Measurements from ENCODE around the gene ZBTB20.

Gene ZBTB20

GRCh38 chr3:115086344-115086743 lies 60.7 kb downstream of the ZBTB20 start:
- Histone ChIP-seq H2AFZ (ENCODE audit: low read length, unreplicated experiment) (no peak overlapping the region), H3K27me3 (ENCODE audit: insufficient read depth, low read length) (no peaks in the 10 kb centered on the region)

GRCh38 chr3:115085197-115085865 lies 61.8 kb downstream of the ZBTB20 start:
- H2AFZ ChIP-seq (ENCODE audit: low read length, unreplicated experiment) = no peak overlapping the region
- H3K79me2 ChIP-seq (ENCODE audit: control insufficient read depth, insufficient read depth, low read length, unreplicated experiment) = no peaks in the 10 kb centered on the region
- H3K27ac ChIP-seq (ENCODE audit: low read depth, low read length) = no peak overlapping the region
- no peaks in the 10 kb centered on the region for H3K36me3 ChIP-seq (ENCODE audit: insufficient read depth, low read length)
- H3K4me3 ChIP-seq (ENCODE audit: low read depth, low read length) = no peak overlapping the region
- H3K4me1 ChIP-seq (ENCODE audit: control insufficient read depth, insufficient read depth, low read length, unreplicated experiment) = no peaks in the 10 kb centered on the region
- no peaks in the 10 kb centered on the region for H3K27me3 ChIP-seq (ENCODE audit: insufficient read depth, low read length)

More at GRCh38 chr3:115086344-115086743, 60.7 kb downstream of the ZBTB20 start:
- Histone ChIP-seq H3K79me2 (ENCODE audit: control insufficient read depth, insufficient read depth, low read length, unreplicated experiment) (no peaks in the 10 kb centered on the region), H3K36me3 (ENCODE audit: insufficient read depth, low read length) (no peaks in the 10 kb centered on the region), H3K27ac (ENCODE audit: low read depth, low read length) (no peak overlapping the region), H3K4me1 (ENCODE audit: control insufficient read depth, insufficient read depth, low read length, unreplicated experiment) (no peaks in the 10 kb centered on the region), H3K4me3 (ENCODE audit: low read depth, low read length) (no peak overlapping the region)

GRCh38 chr3:115084686-115085085 lies 62.4 kb downstream of the ZBTB20 start:
- Histone ChIP-seq H3K27ac (ENCODE audit: low read depth, low read length) (no peak overlapping the region), H3K4me3 (ENCODE audit: low read depth, low read length) (no peak overlapping the region), H3K27me3 (ENCODE audit: insufficient read depth, low read length) (no peaks in the 10 kb centered on the region), H3K79me2 (ENCODE audit: control insufficient read depth, insufficient read depth, low read length, unreplicated experiment) (no peaks in the 10 kb centered on the region), H3K36me3 (ENCODE audit: insufficient read depth, low read length) (no peaks in the 10 kb centered on the region), H2AFZ (ENCODE audit: low read length, unreplicated experiment) (no peak overlapping the region), H3K4me1 (ENCODE audit: control insufficient read depth, insufficient read depth, low read length, unreplicated experiment) (no peaks in the 10 kb centered on the region)

GRCh38 chr3:115082260-115082659 lies 64.8 kb downstream of the ZBTB20 start:
- no peak overlapping the region for H3K27ac ChIP-seq (ENCODE audit: low read depth, low read length)
- no peaks in the 10 kb centered on the region for H3K36me3 ChIP-seq (ENCODE audit: insufficient read depth, low read length)
- H3K4me1 ChIP-seq (ENCODE audit: control insufficient read depth, insufficient read depth, low read length, unreplicated experiment) = no peaks in the 10 kb centered on the region
- H3K27me3 ChIP-seq (ENCODE audit: insufficient read depth, low read length) = no peaks in the 10 kb centered on the region
- H2AFZ ChIP-seq (ENCODE audit: low read length, unreplicated experiment) = no peak overlapping the region
- no peak overlapping the region for H3K4me3 ChIP-seq (ENCODE audit: low read depth, low read length)
- no peaks in the 10 kb centered on the region for H3K79me2 ChIP-seq (ENCODE audit: control insufficient read depth, insufficient read depth, low read length, unreplicated experiment)

- Histone ChIP-seq H3K36me3 (ENCODE audit: insufficient read depth, low read length) (peaks cover 3% of the 10 kb centered on the region; the same call in 1 of the 2 replicates), H2AFZ (ENCODE audit: low read length, unreplicated experiment) (no peak overlapping the region), H3K4me3 (ENCODE audit: low read depth, low read length) (no peak overlapping the region), H3K79me2 (ENCODE audit: control insufficient read depth, insufficient read depth, low read length, unreplicated experiment) (no peaks in the 10 kb centered on the region), H3K27me3 (ENCODE audit: insufficient read depth, low read length) (no peaks in the 10 kb centered on the region), H3K4me1 (ENCODE audit: control insufficient read depth, insufficient read depth, low read length, unreplicated experiment) (no peaks in the 10 kb centered on the region), H3K27ac (ENCODE audit: low read depth, low read length) (no peak overlapping the region)
These were observed 65.6 kb downstream of the ZBTB20 start for GRCh38 chr3:115081444-115081843.

GRCh38 chr3:115077501-115078250 lies 69.4 kb downstream of the ZBTB20 start:
- no peaks in the 10 kb centered on the region for H3K79me2 ChIP-seq (ENCODE audit: control insufficient read depth, insufficient read depth, low read length, unreplicated experiment)
- no peak overlapping the region for H3K27ac ChIP-seq (ENCODE audit: low read depth, low read length)
- H3K4me1 ChIP-seq (ENCODE audit: control insufficient read depth, insufficient read depth, low read length, unreplicated experiment) = peaks cover 12% of the 10 kb centered on the region
- H3K36me3 ChIP-seq (ENCODE audit: insufficient read depth, low read length) = peaks cover 8% of the 10 kb centered on the region; the same call in 1 of the 2 replicates
- no peaks in the 10 kb centered on the region for H3K27me3 ChIP-seq (ENCODE audit: insufficient read depth, low read length)
- H3K4me3 ChIP-seq (ENCODE audit: low read depth, low read length) = no peak overlapping the region
- no peak overlapping the region for H2AFZ ChIP-seq (ENCODE audit: low read length, unreplicated experiment)

- Histone ChIP-seq H2AFZ (ENCODE audit: low read length, unreplicated experiment) (no peak overlapping the region), H3K36me3 (ENCODE audit: insufficient read depth, low read length) (peaks cover 8% of the 10 kb centered on the region; the same call in 1 of the 2 replicates), H3K79me2 (ENCODE audit: control insufficient read depth, insufficient read depth, low read length, unreplicated experiment) (no peaks in the 10 kb centered on the region), H3K27ac (ENCODE audit: low read depth, low read length) (no peak overlapping the region), H3K4me3 (ENCODE audit: low read depth, low read length) (no peak overlapping the region), H3K27me3 (ENCODE audit: insufficient read depth, low read length) (no peaks in the 10 kb centered on the region), H3K4me1 (ENCODE audit: control insufficient read depth, insufficient read depth, low read length, unreplicated experiment) (peaks cover 19% of the 10 kb centered on the region)
These were observed 72.6 kb downstream of the ZBTB20 start for GRCh38 chr3:115074502-115074901.

GRCh38 chr3:115072265-115073021 lies 74.6 kb downstream of the ZBTB20 start:
- Histone ChIP-seq H3K36me3 (ENCODE audit: insufficient read depth, low read length) (peaks cover 8% of the 10 kb centered on the region; the same call in 1 of the 2 replicates), H3K79me2 (ENCODE audit: control insufficient read depth, insufficient read depth, low read length, unreplicated experiment) (no peaks in the 10 kb centered on the region), H3K27me3 (ENCODE audit: insufficient read depth, low read length) (no peaks in the 10 kb centered on the region), H2AFZ (ENCODE audit: low read length, unreplicated experiment) (peak overlapping the region; percentile 36), H3K27ac (ENCODE audit: low read depth, low read length) (peak overlapping the region; percentile 48), H3K4me3 (ENCODE audit: low read depth, low read length) (peak overlapping the region; percentile 15; the same call in 1 of the 2 replicates), H3K4me1 (ENCODE audit: control insufficient read depth, insufficient read depth, low read length, unreplicated experiment) (peaks cover 28% of the 10 kb centered on the region)

GRCh38 chr3:115071601-115072000 lies 75.5 kb downstream of the ZBTB20 start:
- Histone ChIP-seq H3K4me3 (ENCODE audit: low read depth, low read length) (peak overlapping the region; percentile 15), H2AFZ (ENCODE audit: low read length, unreplicated experiment) (no peak overlapping the region), H3K4me1 (ENCODE audit: control insufficient read depth, insufficient read depth, low read length, unreplicated experiment) (peaks cover 28% of the 10 kb centered on the region), H3K79me2 (ENCODE audit: control insufficient read depth, insufficient read depth, low read length, unreplicated experiment) (no peaks in the 10 kb centered on the region), H3K36me3 (ENCODE audit: insufficient read depth, low read length) (peaks cover 5% of the 10 kb centered on the region; the same call in 1 of the 2 replicates), H3K27ac (ENCODE audit: low read depth, low read length) (peak overlapping the region; percentile 48), H3K27me3 (ENCODE audit: insufficient read depth, low read length) (no peaks in the 10 kb centered on the region)

- Histone ChIP-seq H3K36me3 (ENCODE audit: insufficient read depth, low read length) (peaks cover 4% of the 10 kb centered on the region; the same call in 1 of the 2 replicates), H3K79me2 (ENCODE audit: control insufficient read depth, insufficient read depth, low read length, unreplicated experiment) (no peaks in the 10 kb centered on the region), H3K4me3 (ENCODE audit: low read depth, low read length) (peak overlapping the region; percentile 15; the same call in 1 of the 2 replicates), H2AFZ (ENCODE audit: low read length, unreplicated experiment) (no peak overlapping the region), H3K27me3 (ENCODE audit: insufficient read depth, low read length) (no peaks in the 10 kb centered on the region), H3K4me1 (ENCODE audit: control insufficient read depth, insufficient read depth, low read length, unreplicated experiment) (peaks cover 28% of the 10 kb centered on the region), H3K27ac (ENCODE audit: low read depth, low read length) (peak overlapping the region; percentile 48)
These were observed 75.9 kb downstream of the ZBTB20 start for GRCh38 chr3:115071166-115071565.

All from ACC112 (cell line).